Limb (tissue), 2 donors: ENCODE measurements around the gene SIDT1.

Experiments
- DNase-seq, 2 donors: peaks; one replicate each; pipeline ENCODE4 v3.0.0-alpha.2; 2016; ENCODE audit errors: extremely low spot score in 2 of 2

Gene SIDT1

GRCh38 chr3:113678773-113679172 lies 146.4 kb downstream of the SIDT1 start:
- no peak for DNase-seq
